NCI-H526 treated with DMSO at 0.1 percent for 48 hours (cell line): ENCODE measurements around the gene HDDC2.

Experiments
- DNase-seq: peaks from one replicate; lab custom pipeline; 2025; lab: John Stamatoyannopoulos, UW

HDDC2 gene, protein sequence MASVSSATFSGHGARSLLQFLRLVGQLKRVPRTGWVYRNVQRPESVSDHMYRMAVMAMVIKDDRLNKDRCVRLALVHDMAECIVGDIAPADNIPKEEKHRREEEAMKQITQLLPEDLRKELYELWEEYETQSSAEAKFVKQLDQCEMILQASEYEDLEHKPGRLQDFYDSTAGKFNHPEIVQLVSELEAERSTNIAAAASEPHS

DNA sequence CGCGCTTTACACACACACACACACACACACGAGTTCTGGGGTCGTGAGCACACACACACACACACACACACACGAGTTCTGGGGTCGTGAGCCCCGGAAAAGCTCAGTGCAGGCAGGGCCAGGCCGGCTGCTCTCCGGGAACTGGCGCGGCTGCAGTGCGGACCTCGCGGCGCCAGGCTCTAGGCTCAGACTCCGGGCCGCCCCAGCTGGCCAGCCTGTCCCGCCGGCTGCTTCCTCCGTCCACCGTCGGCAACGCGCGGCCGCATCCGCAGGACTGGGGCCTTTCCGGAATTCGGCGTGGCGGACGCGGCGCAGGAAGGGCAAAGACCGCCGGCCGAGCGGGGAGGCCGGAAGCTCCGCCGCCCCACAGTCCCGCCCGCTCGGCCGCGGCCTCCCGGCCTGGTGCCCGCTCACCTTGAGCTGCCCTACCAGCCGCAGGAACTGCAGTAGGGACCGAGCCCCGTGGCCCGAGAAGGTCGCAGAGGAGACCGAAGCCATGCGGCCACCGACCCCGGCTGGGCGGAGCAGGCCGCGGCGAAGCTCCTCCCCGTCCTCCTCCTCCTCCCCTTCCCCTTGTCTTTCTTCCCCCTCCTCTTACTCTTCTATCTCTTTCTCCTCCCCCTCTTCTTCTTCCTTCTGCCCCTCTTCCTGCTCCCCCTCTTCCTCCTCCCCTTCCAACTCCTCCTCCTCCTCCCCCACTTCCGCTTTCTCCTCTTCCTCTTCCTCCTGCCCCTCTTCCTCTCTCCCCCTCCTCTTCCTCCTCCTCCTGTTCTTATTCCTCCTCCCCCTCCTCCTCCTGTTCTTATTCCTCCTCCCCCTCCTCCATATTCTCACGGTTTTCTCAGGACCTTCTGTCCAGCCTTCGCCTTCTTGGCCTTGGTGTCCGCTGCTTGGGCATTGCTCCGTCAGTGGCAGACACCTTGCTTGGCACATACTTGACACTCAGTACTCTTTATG is at the start of gene HDDC2:
TSS of gene HDDC2 (minus strand) at position 533 of the 957 bp plus-strand sequence. CDS start at position 498, 35 bp downstream.
- peak; percentile 17 for DNase-seq

DNA sequence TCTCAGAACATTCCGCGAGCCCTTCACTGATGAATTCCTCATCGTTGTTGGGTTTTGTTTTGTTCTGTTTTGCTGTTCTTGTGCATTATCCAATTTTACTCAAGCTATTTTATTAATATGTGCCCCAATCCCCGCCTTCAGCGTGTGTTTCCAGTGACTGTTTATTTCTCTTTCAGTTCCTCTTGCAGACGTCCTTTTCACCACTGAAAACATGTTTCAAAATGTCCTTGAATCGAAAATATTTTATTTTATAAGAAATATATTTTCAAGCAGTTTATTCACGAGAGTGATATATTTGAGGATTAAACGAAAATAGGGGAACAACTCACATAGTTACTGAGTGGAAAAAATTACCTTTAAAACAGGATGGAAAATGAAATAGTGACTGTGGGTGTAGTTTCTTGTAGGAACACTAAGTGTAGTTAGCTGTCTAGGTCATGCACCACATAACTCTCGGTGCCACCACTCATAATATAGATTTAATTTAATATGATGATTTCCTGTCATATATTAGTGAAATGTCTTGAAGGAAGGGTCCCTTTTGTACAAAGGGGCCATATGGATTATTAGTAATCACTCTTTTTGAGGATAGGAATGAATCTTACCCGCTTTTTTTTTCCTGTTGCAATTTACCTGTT is 45.3 kb upstream of the HDDC2 start:
- no peak for DNase-seq

DNA sequence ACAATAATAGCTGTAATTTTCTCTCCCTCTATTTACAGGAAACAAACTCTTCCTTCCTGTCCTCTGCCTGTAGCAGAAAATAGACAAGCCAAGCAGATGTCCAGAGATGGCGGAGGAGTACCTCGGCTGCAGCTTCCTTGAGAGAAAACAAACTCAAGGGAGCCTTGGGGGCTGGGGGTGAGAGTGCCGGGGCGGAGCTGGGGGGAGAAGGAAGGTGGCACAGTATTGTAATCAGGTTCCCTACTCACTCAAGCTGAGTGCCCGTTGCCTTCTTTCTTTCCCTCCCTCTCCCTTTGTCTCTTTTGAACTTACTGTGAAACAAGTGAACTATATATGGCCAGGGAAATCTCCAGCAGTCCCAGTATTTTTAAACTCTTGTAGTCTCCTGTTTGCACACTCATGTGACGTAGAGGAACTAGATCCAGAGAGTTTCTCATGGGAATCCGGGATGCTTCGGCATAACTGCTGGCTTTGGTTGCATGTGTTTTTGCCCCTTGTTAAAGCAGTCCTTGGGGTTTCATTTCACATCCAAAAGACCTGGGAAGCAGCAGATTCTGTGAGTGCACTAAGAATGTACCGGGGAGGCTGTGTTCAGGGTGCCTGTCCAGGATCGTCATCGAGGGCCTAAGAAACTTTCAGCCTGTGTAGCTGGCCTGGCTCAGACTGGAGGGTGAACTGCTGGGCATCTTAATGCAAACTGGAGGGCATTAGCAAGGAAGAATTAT is 44.6 kb upstream of the HDDC2 start:
- no peak for DNase-seq

DNA sequence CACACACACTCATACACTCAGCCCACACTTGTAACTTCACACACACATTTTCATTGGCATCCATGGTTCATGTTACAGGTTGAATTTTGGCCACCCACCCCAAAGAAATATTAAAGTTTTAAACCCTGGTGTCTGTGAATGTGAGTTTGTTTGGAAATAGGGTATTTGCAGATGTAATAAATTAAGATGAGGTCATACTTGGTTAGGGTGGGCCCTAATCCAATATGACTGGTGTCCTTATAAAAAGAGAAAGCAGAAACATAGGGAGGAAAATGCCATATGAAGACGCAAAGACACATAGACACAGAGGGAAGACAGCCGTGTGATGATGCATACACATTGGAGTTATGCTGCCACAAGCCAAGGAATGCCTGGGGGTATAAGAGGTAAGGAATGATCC is 39.7 kb upstream of the HDDC2 start:
- DNase-seq, result no peak

DNA sequence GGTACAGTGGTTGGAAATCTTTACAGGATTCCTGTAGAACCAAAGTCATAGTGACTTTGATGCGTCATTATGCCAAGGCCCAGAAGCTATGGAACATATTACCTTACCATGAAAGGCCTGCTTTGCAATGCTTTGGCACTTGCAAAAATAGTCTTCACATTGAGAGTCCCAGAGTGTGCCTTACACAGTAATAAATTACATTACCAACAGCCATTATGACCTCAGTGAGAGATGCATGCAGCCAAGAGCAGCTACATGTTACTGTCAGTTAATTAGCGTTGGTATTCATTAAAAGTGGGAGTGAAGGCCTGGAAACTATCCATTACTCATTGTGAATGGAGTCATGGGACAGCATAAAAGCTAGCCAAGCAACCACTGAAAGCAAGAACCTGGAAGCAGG is 39.2 kb upstream of the HDDC2 start:
- no peak for DNase-seq

DNA sequence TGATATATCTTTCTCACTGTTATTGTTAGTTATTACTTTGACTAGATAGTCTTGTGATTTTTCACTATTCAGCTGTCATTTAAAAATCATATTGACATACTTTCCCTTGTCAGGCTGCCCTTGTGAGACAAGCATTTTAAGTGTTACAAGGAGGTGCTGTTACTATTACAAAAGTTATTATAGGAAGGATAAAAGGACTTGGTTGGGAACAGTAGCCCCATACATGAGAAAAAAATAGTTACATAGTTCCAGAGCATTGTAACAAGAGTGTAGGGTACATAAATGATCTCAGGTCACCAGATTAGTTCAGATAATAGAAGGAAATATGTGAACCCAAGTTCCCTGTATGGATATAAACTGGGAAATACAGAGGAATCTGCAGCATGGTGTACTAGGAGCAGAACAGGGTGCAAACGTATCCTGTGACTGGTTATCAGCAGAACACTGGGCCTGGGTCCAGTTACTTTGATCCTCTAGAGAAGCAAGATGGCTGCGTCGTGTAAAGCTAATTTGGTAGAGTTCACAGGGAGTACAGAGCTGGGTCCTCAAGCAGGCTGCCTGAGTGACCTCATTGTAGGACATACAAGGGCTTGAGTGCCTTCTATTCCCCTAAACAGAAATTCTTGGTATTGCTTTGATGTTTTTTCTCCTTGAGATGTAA is 38.5 kb upstream of the HDDC2 start:
- no peak for DNase-seq

DNA sequence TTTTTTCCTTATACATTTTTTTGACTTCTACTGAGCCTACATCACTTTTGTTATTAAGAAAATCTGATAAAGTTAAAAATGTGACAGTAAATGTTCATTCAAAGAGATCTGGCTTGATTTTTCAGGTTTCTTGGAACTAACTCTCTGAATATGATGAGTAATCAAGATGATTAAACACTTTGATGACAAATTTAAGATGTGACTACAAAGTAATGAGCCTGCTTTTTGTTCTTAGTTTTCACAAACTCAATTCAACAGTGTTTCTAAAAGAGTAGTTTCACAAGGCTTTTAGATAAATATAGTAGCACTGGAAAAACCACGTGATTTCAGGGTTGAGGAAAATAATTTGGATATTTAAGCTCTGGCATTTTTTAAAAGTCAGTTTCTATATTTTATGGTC is 37.9 kb upstream of the HDDC2 start:
- no peak for DNase-seq

DNA sequence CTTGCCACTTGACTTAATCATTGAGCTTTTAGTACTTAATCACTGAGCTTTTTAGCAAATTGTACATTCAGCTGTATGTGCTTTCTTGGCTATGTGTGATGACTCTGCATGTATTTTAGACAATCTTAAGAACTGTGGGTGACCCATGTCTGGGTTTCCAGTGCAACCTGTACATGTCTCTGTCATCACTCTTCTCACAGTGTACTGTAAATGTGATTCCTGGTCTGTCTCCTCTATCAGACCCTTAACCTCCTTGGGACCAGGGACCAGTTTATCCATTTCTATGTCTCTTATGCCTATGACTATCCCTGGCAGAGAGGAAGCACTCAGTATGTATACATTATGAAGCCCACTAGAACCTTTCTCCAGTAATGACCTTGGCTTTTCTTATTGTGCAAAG is 36.6 kb upstream of the HDDC2 start:
- DNase-seq, result no peak

DNA sequence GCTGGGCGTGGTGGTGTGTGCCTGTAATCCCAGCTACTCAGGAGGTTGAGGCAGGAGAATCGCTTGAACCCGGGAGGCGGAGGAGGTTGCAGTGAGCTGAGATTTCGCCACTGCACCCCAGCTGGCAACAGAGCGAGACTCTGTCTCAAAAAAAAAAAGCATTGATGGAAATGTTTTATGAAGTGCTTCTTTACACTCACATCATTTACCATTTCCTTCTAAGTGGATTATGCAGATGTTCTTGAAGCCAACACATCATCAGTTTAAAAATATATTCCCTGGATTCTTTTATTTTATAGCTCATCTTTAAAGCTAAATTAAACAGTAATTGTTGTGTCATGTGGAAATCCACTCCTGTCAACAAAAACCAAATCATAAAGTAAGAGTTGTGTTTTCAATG is 35.9 kb upstream of the HDDC2 start:
- no peak for DNase-seq

DNA sequence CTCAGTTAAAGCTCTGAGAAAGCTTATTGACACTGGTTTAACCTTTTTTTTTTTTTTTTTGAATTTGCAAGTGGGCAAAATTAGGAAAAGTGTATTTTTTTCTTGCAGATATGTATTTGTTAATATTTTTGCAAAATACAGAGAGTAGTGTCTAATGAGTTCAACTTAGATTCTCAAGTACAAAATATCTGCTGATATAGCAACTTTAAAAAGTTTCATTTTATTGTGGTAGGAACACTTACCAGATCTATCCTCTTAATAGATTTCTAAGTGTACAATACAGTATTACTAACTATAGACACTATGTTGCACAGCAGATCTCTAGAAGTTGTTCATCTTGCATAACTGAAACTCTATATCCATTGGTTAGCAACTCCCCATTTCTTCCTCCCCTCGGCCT is 30.9 kb upstream of the HDDC2 start:
- no peak for DNase-seq

DNA sequence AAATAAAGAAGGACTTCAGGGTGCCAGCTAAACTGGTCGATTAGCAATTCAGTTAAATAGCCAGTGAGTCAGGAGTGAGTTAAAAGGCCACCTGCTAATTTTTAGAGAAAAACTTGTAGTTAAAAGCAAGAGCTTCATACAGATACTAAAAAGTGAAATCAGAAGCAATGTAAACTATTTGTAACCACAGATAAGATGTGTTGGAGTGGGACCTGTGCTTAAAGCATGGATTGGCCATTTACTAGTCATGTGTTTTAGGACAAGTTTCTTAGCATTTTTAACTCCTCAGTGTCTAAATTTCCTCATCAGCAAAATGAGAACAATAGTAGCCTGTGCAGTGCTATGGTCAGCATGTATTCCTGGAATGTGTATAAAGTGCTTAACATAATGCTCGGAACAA is 23.8 kb upstream of the HDDC2 start:
- DNase-seq, result no peak

DNA sequence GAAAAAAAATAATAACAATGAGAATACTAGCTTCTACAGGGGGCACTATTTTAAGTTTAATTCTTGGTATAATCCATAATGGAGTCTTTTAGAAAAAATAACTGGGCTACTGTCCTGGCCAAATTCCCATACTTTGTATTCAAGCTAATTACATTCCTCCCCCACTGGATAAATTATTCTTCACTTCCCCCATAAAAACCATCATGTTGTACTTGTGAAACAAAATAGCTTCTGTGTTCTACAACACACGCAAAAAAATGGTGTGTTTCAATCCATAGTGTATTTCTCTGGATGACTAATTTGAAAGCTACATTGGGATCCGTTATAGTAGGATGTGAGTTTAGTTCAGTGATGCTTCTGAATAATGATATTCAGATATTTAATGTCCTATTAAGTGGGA is 21.6 kb upstream of the HDDC2 start:
- no peak for DNase-seq

DNA sequence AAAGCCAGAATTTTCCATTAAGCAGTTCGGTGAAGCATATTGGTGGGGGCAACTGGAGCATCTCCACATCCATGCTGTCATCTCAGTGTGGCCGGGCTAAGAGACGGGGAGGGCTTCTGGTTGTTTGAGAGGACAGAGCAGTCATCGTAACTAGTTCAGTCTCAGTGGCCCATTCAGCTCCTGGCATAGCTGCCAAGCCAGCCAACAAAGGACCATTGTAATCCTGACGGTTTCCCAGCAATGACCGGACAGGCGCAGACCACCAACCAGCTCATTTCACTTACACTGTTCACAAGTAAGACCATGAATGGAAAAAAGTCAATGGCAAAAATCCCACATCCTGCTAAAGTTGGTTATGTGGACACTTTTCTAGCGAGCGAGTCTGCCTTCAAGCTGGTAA is 14.9 kb upstream of the HDDC2 start:
- DNase-seq, result no peak

DNA sequence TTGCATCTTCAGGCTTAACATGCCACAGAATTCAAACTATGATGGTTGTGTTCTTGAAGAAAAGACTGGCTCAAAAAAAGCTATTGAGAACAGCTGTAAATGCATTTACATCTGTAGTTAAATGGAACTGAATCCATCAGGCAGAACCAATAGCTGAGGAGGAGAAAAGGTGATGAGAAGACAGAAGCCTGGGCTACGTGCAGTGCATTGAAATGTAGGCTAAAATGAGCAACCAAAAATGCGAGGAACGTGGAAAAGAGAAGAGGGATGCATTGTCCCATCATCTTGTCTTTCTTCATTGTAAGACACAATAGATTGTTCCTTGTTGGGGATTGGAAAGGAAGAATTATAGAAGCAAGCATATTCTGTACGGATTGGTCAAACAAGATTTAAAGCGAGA is 13.8 kb upstream of the HDDC2 start:
- DNase-seq, result no peak

DNA sequence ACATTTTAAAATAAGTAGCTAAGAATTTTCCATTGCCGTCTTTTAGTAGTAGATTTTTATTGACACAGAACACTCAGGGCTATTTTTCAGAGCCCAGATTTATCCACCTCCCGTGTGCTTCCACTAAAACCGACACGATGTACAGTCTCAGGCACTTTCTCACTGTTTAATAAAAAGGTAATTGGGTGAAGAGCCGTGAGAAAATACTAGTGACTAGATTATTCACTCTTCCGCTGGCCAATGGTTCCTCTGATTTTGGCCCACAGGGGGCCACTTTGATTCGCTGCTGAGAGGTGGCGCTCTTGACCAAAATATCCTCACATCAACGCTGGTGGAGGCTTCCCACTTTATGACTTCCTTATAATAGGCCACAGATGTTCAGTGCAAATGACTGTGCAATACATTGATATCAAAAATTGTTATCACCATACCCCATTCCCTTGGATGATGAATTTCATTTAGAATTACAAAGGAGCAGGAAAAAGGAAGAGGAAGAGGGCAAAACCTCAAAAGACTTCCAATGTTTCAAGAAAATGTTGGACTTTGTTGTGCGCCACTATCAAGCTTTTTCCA is 12.3 kb upstream of the HDDC2 start:
- peak; percentile 38 for DNase-seq

DNA sequence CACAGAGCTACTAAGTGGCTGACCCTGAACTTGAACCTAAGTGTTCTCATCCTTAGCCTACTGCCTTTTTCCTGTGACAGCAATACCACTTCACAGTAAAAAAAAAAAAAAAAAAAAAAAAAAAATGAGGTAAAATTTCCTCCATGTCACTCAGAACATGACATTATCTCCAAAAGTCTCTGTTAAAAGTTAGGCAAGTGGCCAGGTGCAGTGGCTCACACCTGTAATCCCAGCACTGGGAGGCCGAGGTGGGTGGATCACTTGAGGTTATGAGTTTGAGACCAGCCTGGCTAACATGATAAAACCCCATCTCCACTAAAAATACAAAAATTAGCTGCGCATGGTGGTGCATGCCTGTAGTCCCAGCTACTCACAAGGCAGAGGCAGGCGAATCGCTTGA is 11.2 kb upstream of the HDDC2 start:
- no peak for DNase-seq

DNA sequence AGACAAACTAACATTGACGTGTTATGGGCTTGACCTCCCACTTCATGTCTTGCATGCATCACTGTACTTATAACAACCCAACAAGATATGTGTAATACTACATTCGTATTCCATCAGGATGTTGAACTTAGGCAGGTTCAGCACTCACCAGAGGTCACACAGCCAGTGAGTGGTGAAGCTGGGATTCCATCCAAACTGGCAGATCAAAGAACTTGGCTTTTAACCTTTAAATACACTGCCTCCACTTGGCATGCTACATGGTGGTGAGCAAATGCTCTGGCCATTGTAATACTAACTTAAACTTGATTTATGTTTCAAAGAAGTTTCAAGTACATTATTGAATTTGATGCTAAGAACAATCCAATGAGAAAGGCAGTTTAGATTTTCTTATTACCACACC is 10.7 kb upstream of the HDDC2 start:
- no peak for DNase-seq

DNA sequence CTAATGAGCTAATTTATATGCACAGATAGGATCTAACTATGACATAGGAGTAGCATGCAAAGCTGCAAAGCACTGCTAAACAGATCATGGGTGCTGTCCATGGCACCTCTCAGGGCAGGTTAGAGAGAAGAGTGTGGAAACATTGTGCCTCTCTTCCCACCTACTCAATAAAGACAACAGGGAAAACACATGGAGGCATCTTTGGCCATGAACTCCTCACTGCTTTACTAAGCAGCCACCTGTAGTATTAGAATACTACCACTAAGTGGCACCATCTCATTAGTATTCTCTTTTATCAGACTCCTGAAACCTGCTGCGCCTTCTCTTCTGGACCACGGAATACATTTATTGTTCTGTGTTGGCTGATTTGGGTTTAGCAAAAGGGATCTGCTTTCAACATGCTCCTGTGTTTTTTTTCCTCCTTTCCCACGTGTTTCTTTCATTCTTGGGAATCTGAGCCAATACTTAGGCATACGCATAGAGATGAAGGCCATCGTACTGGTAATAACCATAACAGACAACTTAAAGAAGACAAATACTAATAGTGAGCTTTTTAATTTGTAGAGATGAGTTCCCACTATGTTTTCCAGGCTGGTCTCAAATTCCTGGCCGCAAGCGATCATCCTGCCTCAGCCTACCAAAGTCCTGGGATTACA is 9.4 kb upstream of the HDDC2 start:
- DNase-seq, result peak; percentile 72

DNA sequence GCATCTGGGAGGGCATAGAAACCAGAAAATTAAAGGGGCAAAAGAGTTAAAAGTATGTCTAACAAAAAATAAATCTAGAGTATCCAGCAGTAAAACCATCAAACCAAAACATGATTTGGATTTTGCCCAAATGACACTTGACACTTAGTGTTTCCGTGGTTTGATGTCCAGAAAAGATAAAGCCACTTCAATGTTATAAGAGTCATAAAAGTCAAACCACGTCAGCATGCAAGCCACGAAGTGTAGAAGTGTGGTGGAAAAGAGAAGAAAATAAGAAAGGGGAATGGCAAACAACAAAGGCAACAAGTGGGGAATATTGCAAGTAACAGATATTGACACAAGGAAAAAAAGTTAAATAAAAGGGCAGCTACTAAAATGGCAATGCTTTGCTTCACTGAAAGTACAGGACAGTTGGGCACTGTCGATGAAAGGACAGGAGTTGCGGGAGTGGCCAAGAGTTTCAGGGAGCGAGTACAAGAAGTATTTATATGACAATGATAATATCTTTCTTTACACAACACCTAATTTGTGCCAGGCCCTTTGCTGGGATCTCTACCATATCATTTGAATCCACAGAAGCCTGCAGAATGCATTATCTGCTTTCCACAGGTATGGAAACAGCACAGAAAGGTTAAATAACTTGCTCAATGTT is 6.3 kb upstream of the HDDC2 start:
- no peak for DNase-seq

DNA sequence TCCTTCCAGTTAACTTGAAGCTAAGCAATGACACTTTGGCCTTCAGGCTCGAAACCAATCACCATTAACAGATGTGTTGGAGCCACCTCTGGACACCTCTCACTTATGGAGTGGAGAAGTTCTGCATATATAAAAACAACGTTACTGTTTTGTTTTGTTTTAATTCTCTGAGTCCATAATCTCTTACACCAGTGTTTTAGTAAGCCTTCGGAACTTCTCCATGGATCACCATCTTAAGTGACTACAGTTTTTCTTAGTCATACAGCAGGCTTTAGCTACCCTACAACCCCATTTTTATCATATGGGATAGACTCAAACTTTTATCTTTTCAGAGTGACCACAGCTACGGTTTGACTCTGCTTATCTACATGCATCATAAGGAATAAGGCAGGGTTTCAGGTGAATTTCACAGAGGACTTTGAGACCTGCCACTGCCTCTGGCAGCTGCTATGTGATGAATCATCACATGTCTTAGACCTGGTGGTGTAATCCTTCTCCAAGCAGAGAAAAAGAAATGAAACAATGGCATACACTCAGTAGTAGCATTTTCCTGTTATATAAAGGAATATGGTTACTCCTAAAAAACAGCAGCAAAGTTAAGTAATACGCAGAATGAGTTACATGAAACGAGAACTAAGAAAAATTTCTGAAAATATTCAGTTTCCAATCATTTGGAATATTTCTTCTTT is 5.5 kb upstream of the HDDC2 start:
- no peak for DNase-seq
